ENCODE measurements around the gene GLS.
"Not testable (repeated sequence)": the region's sequence is repeated elsewhere in the genome, so short reads cannot be mapped to it uniquely, and the experiment has no call there.

The GLS gene

DNA sequence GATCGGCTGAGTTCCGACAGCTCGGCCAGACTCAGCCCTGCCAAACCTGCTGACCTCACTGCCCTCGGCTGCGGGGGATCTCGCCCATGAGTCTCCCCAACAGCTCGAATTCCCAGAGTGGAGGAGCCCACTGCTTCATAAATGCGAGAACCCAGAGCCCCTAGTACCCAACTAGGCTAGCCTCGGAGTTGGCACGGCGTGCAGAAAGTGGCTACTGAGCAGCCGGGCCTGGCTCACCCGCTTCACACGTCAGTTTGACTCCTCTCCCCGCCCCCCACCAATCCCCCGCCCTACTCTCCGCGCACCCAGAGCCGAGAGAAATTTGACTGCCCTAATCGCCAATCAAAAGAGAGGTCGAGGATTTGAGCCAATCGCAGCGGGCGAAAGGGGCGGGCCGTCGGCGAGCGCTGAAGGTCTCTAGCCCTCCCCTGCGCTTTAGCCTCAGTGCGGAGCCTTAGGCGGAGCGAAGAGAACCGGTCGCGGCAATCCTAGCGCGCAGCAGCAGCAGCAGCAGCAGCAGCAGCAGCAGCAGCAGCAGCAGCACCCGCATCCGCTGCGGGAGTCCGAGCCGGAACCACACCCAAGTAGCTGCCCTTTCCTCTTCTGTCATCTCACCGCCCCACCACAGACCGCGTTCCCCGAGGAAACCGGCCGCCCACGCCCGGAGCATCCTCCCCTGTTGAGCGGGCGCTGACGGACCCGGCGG is at the start of gene GLS:
GLS (plus strand) TSS at position 444 of the 706 bp plus-strand sequence. CDS start 264 bp downstream, outside the sequence.
- peak; percentile 94 for DNase-seq (ENCODE audit: low read depth)

DNA sequence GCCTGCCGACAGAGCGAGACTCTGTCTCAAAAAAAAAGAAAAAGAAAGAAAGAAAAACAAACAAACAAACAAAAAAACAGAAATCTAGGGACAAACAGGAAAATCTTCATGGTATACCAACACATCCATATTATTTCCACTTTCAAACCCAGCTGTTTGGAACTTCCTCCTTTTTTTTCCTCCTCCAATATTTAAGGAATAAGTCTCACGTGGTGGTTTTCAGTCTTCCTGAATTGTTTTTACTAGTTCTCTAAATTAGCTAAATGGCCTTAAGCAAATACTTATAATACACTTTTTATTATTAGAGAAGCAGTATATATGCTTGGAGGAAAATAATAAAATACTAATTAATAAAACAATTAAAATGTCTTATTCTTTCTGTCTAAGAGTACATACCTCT is 48.7 kb upstream of the GLS start:
- no peak for DNase-seq (ENCODE audit: low read depth)

DNA sequence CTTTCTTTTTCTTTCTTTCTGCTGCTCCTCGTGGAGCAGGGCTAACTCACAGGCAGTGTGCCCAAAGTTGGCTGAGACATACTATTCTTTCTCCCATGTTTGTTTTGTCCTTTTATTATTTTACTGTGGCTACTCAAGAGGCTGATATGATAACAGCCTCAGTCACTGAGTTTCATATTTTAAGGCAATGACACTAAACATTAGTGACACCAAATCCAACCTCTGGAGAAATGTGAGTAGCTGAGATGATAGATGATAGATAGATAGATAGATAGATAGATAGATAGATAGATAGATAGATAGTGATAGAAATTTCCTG is 45.8 kb upstream of the GLS start:
- no peak for DNase-seq (ENCODE audit: low read depth)

DNA sequence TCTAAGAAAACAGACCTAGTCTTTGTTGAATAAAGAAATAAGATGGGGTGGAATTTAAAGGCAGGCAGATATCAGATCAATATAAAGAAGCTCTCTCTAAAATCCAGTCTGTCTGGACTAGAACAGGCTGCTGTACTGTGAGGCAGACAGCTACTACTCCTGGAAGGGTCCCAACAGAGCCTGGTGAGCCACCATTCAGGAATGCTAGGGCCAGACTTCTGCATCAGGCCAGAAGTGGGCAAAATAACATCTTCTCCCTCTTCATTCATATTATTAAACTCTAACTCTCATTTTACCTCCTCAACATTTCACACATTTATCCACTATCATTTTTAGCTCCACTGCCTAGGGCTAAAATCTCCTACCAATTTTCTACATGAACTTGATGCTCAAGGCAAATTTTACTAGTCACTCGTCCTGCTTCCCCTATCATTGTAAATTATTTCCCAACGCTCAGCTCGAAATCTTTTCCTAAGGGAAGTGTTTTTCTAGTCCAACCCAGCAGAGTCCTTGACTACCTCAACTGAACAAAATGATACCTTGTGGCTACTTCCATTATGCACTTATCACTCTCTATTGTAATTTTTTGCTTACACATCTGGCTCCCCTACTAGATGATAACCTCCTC is 45.2 kb upstream of the GLS start:
- no peak for DNase-seq (ENCODE audit: low read depth)

DNA sequence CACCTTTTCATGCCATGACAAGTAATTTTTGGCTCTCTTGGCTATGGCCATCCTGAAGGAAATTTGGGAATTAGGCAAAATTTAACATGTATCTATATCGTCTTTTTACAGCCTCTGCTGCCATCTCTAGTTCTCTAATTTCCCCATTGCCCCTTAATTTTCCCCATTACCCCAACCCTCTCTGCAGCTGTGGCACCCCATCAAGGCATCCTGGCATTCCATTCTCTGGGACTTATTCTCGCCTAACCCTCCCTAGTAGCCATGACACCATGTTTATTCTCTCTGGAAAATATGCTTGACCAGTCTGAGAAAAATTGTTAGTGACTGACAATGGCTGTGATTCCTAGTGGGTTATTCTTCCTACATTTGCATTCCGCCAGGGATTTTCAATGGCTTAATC is 43.9 kb upstream of the GLS start:
- DNase-seq (ENCODE audit: low read depth), result no peak

DNA sequence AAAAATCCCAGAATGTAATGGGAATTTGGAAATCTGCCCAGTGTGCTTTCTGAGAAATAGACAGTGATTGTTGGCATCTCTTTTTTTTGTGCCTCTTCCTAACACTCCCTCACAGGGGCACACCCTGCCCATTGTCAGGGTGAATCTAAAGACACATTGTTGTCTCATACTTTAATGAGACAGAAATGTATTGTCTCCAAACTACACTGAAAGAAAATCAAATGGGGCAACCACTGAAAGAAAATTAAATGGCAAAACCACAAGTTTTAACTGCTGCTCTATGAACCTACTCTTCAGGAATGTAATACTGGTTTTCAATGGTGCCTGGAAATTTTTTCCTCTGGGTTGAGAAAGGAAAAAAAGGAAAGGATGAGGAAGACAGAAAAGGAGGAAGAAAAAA is 43.2 kb upstream of the GLS start:
- no peak for DNase-seq (ENCODE audit: low read depth)

DNA sequence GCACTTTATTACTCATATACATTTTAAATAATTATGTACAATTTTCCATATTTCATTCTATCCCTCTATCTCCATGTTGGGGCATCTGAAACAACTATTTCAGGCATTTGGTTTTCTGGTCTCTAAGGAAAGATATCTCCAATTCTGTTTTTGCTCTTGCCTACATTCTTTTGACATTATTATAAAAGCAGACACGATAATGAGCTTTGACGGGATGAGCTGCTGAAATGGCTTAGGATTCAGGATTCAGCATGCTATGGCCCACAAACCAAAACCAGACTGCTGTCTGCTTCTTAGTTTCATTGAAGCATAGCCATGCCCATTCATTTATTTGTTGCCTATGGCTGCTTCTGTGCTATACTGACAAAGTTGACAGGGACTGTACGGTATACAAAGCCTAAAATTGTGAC is 42.7 kb upstream of the GLS start:
- DNase-seq (ENCODE audit: low read depth), result no peak

DNA sequence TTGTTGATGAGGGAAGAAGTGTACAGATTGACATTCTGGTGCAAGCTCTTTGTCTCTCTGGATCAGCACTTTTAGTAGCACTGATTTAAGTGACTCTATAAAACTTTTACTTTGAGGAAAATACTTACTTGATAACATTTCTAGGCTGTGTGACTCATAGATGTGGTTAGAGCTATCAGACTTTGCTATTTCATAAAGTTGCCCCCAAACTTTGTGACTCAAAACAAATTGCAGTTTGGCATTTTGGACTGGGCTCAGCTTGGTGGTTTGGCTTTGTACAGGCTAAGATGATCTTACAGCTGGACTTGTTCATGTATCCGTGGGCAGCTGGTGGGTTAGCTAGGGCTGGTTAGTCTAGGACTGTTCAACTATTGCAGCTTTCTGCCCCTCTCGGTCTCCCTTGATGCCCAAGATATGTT is 42.1 kb upstream of the GLS start:
- DNase-seq (ENCODE audit: low read depth), result no peak

DNA sequence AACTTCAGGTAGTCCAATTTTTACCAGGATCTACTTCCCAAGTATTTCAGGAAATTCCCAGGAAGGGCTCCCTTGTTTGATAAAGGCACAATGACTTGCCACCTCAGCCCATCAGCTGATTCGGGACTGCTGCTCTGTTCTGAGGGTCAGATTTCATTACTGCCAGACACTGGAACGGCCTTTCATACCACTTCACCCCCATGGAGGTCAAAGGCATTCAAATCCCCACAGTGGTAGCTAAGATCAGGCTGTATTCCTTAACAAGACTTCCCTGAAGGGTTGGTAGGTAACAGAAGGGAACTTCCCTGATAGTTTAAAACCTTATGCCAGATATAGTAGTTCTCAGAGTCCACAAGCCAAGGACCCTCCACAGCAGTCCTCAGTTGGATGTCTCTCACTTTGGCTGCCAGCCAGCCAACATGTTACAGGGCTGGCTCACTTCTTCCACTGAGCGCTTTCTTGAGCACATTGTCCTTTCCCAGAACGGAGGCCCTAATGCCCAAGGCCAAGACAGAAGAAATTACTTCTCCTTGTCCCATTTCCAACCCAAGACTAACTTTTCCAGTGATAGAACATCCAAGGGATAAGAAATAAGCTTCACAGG is 40.0 kb upstream of the GLS start:
- no peak for DNase-seq (ENCODE audit: low read depth)

DNA sequence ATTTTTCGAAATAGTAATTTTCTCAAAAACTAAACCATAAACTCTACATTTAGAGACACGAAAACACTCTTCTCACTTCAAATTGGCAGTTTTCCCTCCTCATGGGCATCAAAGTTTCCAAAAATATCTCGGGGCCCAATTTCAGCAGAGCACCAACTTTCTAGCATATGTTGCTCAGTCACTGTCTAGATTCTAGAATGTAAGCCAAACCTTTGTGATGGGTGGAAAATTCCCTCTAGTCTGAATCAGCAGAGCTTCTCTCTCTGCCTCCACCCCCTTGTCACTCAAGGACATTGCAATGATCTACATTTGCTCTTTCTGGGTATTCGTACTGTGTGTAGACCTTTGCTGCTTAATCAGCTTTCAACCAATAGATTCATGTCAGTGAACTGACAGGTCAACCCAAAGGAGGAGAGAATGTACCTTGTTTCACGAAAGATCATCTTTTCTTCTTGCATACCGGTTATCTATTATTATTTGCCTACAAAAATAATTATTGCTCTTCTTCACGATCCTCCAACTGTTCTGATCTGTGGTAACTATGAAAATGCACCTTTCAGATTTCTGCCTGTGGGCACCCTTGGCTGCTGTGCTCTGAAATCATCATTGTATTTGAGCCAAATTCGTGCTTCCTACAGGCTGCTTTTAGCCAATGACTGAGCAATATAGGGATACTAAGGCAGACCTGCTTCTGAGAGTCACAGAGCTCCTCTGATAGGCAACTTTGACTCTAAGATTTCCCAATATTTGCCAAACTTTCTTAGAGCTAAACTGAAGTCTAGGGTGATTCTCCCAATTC is 38.7 kb upstream of the GLS start:
- DNase-seq (ENCODE audit: low read depth), result no peak

DNA sequence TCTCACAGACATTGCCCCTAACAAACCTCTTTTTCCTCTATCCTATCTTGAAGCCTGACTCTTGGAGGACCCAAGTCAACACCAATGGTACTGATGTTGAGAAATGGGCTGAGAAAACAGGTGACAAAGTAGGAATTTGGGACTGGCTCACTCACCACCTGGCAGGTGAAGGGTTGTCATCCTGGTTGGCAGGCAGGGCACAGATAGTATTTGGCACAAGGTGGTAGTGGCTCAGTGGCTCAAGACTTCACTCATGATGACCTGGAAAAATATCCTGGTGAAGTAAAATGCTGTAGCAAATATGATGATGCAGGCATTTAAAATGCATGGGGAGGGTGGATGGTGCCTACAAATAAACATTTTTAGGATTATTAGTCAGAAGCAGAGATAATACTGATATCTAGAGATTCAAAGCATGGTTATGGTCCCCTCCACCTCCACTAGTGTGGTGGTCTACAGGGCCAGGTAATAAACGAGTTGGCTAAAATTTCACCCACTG is 38.0 kb upstream of the GLS start:
- no peak for DNase-seq (ENCODE audit: low read depth)

DNA sequence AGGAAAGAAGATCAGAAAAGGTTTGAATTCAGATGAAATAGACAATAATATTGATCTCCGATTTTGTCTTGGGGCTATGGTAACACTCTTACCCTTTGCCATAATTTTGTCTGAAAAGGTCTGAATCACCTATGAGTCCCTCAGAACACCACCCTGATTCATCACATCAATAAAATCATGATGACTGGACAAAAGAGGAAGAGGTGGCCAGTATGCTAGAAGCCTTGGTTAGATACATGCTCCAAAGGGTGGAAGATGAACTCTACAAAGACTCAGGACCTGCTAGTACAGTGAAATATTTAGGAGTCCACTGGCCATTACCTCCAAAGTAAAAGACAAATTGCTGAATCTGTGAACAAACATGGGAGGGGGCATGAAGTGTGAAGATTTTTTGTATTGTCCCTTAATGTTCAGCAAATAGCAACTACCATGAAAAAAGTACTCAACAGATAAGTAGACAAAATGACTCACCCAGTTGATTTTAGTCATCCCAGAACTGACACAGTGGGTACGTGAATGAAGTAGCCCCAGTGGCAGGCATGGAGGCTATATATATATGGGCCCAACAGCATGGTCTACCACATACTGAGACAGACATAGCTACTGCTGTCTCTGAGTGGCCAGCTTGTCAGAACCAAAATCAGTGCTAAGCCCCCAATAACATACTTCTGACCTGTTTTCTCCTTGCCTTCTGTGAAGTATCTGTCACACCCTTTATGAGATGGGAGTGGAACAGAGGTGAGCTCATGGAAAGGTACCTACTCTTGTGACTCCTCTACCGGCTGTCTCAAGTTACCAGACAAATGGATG is 36.5 kb upstream of the GLS start:
- DNase-seq (ENCODE audit: low read depth), result peak; percentile 19

DNA sequence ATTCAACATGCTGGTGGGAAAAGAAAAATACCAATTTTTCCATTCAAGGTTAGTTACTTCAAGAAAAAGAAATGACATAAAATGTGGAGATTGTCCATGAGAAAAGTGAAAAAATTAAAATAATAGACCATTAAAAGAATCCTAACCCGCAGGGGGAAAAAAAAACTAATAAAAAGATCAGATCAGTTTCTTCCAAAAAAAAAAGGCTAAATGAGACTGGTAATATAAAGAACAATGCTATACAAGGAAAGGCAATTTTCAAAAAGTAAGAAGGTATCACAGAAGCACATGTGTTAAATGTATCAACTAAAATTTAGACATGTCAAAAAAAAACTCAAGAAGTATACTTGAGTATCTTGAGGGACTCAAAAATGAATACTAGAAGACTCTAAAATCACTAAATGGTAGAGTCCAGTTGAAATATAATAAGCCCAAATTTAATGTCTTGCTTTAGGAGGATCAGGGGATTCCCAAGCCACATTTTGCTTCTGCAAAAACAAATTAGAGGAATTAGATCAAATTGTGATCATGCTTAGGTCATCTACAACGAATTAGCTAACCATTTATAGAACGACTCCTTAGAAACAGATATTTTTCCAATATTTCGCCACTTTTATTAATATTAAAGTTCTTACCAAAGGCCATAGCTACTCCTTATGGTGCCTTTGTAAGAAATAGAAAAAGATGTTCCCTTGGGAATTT is 35.8 kb upstream of the GLS start:
- DNase-seq (ENCODE audit: low read depth), result no peak

DNA sequence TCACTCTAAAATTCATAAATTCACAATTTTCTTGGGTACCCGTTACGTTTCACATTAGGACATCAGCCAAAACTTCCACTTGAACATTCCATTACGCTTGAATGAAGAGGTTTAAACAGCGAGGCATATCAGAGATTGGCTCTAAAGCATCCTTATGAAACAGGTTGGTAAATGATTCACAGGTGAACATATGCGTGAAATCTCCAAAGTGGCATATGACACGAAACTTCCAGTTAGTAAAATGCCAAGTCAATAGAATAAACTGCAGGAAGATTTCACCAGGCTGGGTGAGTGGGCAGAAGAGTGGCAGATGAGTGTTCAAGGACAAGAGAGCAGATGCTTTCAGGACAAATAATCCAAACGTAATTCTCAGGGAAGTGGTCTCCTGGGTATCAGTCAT is 33.9 kb upstream of the GLS start:
- DNase-seq (ENCODE audit: low read depth), result no peak

DNA sequence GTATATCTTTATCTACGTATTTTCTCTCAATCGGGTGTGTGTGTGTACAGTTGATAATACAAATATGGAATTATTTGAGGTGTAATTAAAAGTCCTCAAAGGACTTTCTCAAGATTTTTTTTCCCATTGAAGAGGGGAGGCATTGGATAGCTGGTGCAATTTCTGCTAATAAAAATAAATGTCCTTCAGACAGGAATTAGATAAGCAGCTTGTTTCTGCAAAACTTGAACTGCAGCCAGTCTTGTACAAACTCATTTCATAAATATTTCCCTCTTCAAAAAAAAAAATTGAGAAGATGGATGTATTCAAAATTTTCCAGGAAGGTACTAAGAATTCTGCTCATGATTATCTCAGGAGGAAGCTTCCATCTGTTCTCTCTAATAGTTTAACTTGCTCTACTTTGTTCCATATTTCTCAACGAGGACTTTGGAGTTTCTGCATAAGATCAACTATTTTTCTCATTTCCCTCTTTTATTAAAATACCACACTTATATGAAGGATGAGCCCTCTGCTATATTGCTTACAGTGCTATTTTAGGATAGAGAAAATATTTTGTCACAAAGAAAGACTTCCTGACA is 33.0 kb upstream of the GLS start:
- no peak for DNase-seq (ENCODE audit: low read depth)

DNA sequence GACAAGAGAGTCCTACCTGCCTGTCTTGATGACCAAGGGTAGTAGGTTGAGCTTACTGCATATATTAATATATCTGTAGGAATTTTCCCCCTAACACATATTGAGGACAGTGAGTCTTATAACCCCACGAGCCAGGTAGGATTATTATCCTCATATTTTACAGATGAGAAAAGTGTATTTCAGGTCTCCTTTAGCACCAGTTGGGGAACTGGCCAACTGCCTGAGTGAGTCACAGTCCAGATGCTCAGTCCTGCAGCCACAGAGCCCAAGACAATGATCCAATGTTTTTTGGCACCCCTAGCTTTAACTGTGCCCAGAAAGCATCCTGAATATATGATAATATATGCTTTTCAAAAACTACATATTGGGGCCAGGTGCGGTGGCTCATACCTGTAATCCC is 30.8 kb upstream of the GLS start:
- no peak for DNase-seq (ENCODE audit: low read depth)

DNA sequence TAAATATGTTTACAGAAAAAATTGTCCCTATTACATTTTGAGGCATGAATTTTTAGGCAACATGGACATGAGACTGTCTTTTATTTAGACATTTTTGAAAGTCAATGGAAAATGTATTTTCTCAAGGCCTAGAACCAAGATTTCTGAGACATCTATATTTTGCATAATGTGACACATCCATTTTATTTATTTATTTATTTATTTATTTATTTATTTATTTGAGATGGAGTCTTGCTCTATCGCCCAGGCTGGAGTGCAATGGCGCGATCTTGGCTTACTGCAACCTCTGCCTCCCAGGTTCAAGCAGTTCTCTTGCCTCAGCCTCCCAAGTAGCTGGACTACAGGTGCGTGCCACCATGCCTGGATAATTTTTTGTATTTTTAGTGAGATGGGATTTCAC is 27.6 kb upstream of the GLS start:
- DNase-seq (ENCODE audit: low read depth), result not testable (repeated sequence)

DNA sequence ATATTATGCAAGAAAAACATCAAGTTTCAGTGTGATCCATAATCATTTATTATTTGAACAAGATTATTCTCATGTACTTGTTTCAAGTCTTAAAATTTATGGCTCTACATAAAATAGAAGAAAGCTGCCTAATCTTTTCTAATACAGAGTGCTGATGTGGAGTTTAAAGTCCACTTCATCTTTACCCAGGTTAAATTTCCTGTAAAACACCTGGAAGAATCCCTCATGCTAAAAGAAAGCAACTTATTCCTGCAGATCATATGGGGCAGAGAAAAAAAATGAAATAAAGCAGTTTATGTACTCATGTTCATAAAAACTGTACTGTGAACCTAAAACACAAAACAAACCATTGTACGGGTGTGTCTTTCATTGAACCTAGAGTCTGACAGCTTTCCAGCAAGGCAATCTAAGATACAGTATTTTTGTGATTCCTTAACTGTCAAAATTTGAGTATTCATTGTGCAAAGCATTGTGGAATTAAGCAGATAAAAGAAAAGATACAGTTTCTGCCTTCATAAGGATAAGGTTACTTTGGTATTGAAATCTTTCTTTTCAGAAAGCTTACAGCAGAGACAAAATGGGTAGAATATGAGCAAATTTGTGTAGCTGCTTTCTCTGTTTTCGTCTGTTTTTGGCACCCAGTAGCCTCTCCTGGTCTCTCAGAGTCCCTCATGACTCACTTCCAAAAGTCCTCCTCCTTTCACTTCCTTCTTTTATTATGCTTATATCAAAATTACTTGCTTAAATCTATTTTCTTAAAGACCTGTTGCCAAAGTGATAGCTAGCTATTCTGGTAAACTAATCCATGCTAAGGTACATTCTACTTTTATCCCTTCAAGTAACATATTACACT is 26.9 kb upstream of the GLS start:
- DNase-seq (ENCODE audit: low read depth), result no peak

DNA sequence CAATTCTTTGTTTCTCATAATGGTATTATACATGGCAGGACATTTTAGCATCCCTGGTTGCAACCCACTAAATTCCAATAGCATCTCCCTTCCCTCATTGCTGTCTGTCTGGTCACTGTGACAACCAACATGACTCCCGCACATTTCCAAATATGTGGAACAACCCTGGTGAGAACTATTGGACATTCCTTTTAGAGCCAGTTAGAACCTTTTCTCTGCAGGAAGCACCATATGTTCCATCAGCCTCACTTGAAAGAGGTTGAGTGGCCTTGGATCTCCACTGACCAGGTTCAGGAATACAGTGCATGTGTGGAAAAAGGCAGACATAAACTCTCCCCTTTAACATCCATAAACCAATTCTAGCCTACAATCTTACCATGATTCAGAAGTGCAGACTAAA is 25.9 kb upstream of the GLS start:
- DNase-seq (ENCODE audit: low read depth), result no peak

DNA sequence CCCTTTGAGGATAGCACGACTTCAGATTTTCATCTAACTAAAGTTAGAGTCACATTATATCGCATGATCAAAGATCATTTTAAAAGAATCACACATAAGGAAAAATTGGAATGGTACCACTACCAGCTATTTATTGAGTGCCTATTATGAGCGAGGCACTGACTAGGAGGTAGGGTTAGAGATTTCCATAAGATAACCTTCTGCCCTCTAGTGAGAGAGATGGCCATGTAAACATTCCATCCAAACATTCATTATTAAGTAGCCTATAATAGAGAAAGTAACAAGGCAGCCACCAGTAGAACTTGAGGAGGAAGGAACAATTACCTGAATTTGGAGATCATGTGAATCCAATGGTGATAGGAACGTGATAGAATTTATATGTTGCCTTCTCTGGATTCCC is 25.4 kb upstream of the GLS start:
- no peak for DNase-seq (ENCODE audit: low read depth)
